Measurements from ENCODE around the gene GPX1. TPM values are rescaled to one million over a fixed set of nuclear protein-coding genes. Genes with fewer than 3 reads are reported as not detected.

Gene GPX1
- total RNA-seq, 1 experiment from 2014 or later = 128 TPM

GRCh38 chr3:49383387-49383786, 25.2 kb upstream of the GPX1 start:
- CTCF ChIA-PET = no interaction called here

DNA sequence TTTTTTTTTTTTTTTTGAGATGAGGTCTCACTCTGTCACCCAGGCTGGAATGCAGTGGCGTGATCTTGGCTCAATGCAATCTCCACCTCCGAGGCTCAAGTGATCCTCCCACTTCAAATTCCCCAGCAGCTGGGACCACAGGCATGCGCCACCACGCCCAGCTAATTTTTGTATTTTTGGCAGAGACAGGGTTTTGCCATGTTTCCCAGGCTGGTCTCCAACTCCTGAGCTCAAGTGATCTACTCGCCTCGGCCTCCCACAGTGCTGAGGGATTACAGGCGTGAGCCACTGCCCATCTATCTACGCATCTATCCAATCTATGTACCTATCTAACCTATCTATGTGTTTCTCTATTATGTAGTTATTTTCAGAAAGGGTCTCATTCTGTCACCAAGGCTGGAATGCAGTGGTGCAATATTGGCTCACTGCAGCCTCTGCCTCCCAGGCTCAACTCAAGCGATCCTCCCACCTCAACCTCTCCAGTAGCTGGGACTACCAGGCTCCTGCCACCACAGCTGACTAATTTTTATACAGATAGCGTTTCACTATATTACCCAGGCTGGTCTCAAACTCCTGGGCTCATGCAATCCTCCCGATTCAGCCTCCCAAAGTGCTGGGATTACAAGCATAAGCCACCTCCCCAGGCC, 20.2 kb upstream of the GPX1 start:
- Histone ChIP-seq H3K4me3 (ENCODE audit: low read depth, low read length, poor library complexity, severe bottlenecking) (no peak overlapping the region), H3K27me3 (replicated peaks; ENCODE audit: insufficient read depth, low read depth, low read length, poor library complexity) (no peaks in the 10 kb centered on the region), H3K36me3 (ENCODE audit: insufficient read depth, low read length, poor library complexity, severe bottlenecking) (peaks cover 4% of the 10 kb centered on the region), H3K4me1 (ENCODE audit: insufficient read depth, low read length, poor library complexity, severe bottlenecking) (no peaks in the 10 kb centered on the region), H3K9me3 (ENCODE audit: low read depth, low read length, poor library complexity, severe bottlenecking) (no peaks in the 10 kb centered on the region), H3K27ac (ENCODE audit: low read depth, low read length, poor library complexity, severe bottlenecking) (no peak overlapping the region)
- POLR2A ChIA-PET (ENCODE audit: low non-redundant PET) = no interaction called here
- intact Hi-C loops (cut with micrococcal nuclease; ENCODE audit: unreplicated experiment) = no loop called here
- no peak for DNase-seq (ENCODE audit: low spot score)
- no TSS peak for BruUV-seq (replicated peaks)
- CTCF ChIA-PET = interaction anchor here (0.7 kb wide), 1 partner anchor 716 kb away, joined by 14 read pairs; the partner anchor contains the start of gene CELSR3
- TF ChIP-seq CTCF (conservative IDR thresholded peaks at IDR 0.05; ENCODE audit: low read depth, low read length) (no peak), EZH2 (IDR thresholded peaks at IDR 0.05; ENCODE audit: borderline replicate concordance, low read depth, low read length, poor library complexity, severe bottlenecking) (no peak)

More at GRCh38 chr3:49383387-49383786, 25.2 kb upstream of the GPX1 start:
- Histone ChIP-seq H3K9me3 (ENCODE audit: low read depth, low read length, poor library complexity, severe bottlenecking) (no peaks in the 10 kb centered on the region), H3K27me3 (replicated peaks; ENCODE audit: insufficient read depth, low read depth, low read length, poor library complexity) (no peaks in the 10 kb centered on the region), H3K4me3 (ENCODE audit: low read depth, low read length, poor library complexity, severe bottlenecking) (no peak overlapping the region), H3K27ac (ENCODE audit: low read depth, low read length, poor library complexity, severe bottlenecking) (no peak overlapping the region), H3K36me3 (ENCODE audit: insufficient read depth, low read length, poor library complexity, severe bottlenecking) (no peaks in the 10 kb centered on the region), H3K4me1 (ENCODE audit: insufficient read depth, low read length, poor library complexity, severe bottlenecking) (no peaks in the 10 kb centered on the region)
- intact Hi-C loops (cut with micrococcal nuclease; ENCODE audit: unreplicated experiment) = no loop called here
- POLR2A ChIA-PET (ENCODE audit: low non-redundant PET) = no interaction called here
- TF ChIP-seq CTCF (conservative IDR thresholded peaks at IDR 0.05; ENCODE audit: low read depth, low read length) (no peak), EZH2 (IDR thresholded peaks at IDR 0.05; ENCODE audit: borderline replicate concordance, low read depth, low read length, poor library complexity, severe bottlenecking) (no peak)
- no TSS peak for BruUV-seq (replicated peaks)
- DNase-seq (ENCODE audit: low spot score) = no peak

DNA sequence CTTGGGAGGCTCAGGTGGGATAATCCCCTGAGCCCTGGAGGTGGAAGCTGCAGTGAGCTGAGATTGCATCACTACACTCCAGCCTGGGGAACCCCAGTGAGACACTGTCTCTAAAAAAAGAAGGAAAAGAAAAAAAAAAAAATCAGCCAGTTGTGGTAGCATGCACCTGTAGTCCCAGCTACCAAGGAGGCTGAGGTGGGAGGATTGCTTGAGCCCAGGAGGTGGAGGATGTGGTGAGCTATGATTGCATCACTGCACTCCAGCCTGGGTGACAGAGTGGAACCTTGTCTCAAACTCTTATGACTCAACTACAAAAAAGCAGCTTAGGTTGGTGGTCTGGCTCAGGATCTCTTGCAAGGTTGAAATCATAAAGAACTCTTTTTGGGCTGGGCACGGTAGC, 19.3 kb upstream of the GPX1 start:
- no peaks in the 10 kb centered on the region for H3K27me3 ChIP-seq (replicated peaks; ENCODE audit: insufficient read depth, low read depth, low read length, poor library complexity)
- H3K27ac ChIP-seq (ENCODE audit: low read depth, low read length, poor library complexity, severe bottlenecking) = no peak overlapping the region
- H3K4me3 ChIP-seq (ENCODE audit: low read depth, low read length, poor library complexity, severe bottlenecking) = no peak overlapping the region
- intact Hi-C loops (cut with micrococcal nuclease; ENCODE audit: unreplicated experiment) = no loop called here
- TF ChIP-seq CTCF (conservative IDR thresholded peaks at IDR 0.05; ENCODE audit: low read depth, low read length) (no peak), EZH2 (IDR thresholded peaks at IDR 0.05; ENCODE audit: borderline replicate concordance, low read depth, low read length, poor library complexity, severe bottlenecking) (no peak)
- no peaks in the 10 kb centered on the region for H3K4me1 ChIP-seq (ENCODE audit: insufficient read depth, low read length, poor library complexity, severe bottlenecking)
- ChIA-PET POLR2A (ENCODE audit: low non-redundant PET) (no interaction called here), CTCF (no interaction called here)
- BruUV-seq (replicated peaks) = no TSS peak
- peaks cover 10% of the 10 kb centered on the region for H3K36me3 ChIP-seq (ENCODE audit: insufficient read depth, low read length, poor library complexity, severe bottlenecking)
- no peak for DNase-seq (ENCODE audit: low spot score)
- H3K9me3 ChIP-seq (ENCODE audit: low read depth, low read length, poor library complexity, severe bottlenecking) = no peaks in the 10 kb centered on the region
